Smooth muscle cell (in vitro differentiated cells): Measurements from ENCODE around the gene MGAT4D. TPM values are rescaled to one million over a fixed set of nuclear protein-coding genes. Genes with fewer than 3 reads are reported as not detected.

Experiments used
- DNase-seq: peaks from one replicate; lab custom pipeline; 2025; ENCODE audit not compliant: unreplicated experiment; lab: John Stamatoyannopoulos, UW
- H2AFZ ChIP-seq: fragments of 200-600 bp; sonication (generic); 2 replicates; pipeline ENCODE4 v1.6.0; 2016; ENCODE audit warnings: antibody characterized with exemption, low read depth, mild to moderate bottlenecking
- H3F3A ChIP-seq: fragments of 200-600 bp; sonication (generic); 2 replicates; pipeline ENCODE4 v1.6.0; 2017; ENCODE audit warnings: antibody characterized with exemption, low read depth
- H3K27ac ChIP-seq: fragments of 200-600 bp; sonication (generic); 2 replicates; pipeline ENCODE4 v1.5.1; 2016; ENCODE audit warnings: low read depth, mild to moderate bottlenecking
- H3K27me3 ChIP-seq: fragments of 200-600 bp; sonication (generic); 2 replicates; pipeline ENCODE4 v1.6.1; 2016; ENCODE audit warnings: low read depth, mild to moderate bottlenecking
- H3K36me3 ChIP-seq: fragments of 200-600 bp; sonication (generic); 2 replicates; pipeline ENCODE4 v1.5.1; 2016; ENCODE audit warnings: low read depth
- H3K4me1 ChIP-seq: fragments of 200-600 bp; sonication (generic); 2 replicates; pipeline ENCODE4 v1.5.1; 2016; ENCODE audit warnings: low read depth
- H3K4me2 ChIP-seq: fragments of 200-600 bp; sonication (generic); 2 replicates; pipeline ENCODE4 v1.6.0; 2016; ENCODE audit warnings: mild to moderate bottlenecking
- H3K4me3 ChIP-seq: fragments of 200-600 bp; sonication (generic); 2 replicates; pipeline ENCODE4 v1.5.1; 2016; ENCODE audit warnings: mild to moderate bottlenecking
- H3K79me2 ChIP-seq: fragments of 200-600 bp; sonication (generic); 2 replicates; pipeline ENCODE4 v1.6.0; 2016; ENCODE audit warnings: low read depth, mild to moderate bottlenecking
- H3K9ac ChIP-seq: fragments of 200-600 bp; sonication (generic); 2 replicates; pipeline ENCODE4 v1.6.0; 2016; ENCODE audit warnings: low read depth
- H3K9me3 ChIP-seq: fragments of 200-600 bp; sonication (generic); replicated peaks from 2 replicates; pipeline ENCODE4 v1.5.1; 2016; ENCODE audit warnings: low read depth
- H4K20me1 ChIP-seq: fragments of 200-600 bp; sonication (generic); 2 replicates; pipeline ENCODE4 v1.6.0; 2016; ENCODE audit warnings: low read depth
- CTCF ChIP-seq: fragments of 200-600 bp; sonication (generic); IDR thresholded peaks from 2 replicates; pipeline ENCODE4 v1.5.1; 2017; ENCODE audit warnings: borderline replicate concordance, mild to moderate bottlenecking, antibody characterized with exemption; ENCODE audit not compliant: insufficient read depth, poor library complexity, severe bottlenecking
- WGBS: methylation state at CpG from one replicate; pipeline ENCODE4 v1.1.7; 2016; ENCODE audit warnings: low lambda C conversion rate; 5-methylcytosine and 5-hydroxymethylcytosine counted together
- polyA plus RNA-seq: library from polyadenylated mRNA; unstranded; fragments of >200 nt; fragmentation: Nextera tagmentation; extraction: Ambion mirVana; gene quantifications from 2 replicates; pipeline ENCODE4 v1.2.1, GENCODE V29; 2016
- total RNA-seq: library from RNA; depleted of rRNA; stranded (reverse); fragments of >200 nt; gene quantifications from 2 replicates; pipeline ENCODE4 v1.2.3, GENCODE V29; 2014

The MGAT4D gene
- total and polyA plus RNA-seq, 2 experiments from 2014 or later: not detected

DNA sequence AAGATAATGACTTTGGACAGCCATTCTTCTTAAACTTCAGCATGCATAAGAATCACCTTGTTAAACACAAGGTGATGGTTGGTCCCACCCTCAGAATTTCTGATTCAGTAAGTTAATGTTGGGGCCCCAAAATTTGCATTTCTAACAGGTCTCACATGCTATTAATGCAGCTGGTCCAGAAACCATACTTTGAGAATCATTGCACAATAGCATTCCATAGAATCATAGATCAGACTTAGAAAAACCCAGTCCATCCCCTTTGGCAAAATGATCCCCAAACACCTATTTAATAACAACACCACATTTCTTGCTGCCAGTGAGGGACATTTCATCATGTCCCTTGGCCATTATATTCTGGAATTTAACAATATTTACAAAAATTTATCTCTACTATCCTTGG lies 6.2 kb upstream of the MGAT4D start:
- Histone ChIP-seq H3K27ac (no peak overlapping the region), H3K9me3 (no peaks in the 10 kb centered on the region), H3K4me1 (peaks cover 6% of the 10 kb centered on the region), H3K9ac (no peak overlapping the region), H4K20me1 (no peaks in the 10 kb centered on the region), H3K27me3 (peaks cover 68% of the 10 kb centered on the region), H3F3A (no peaks in the 10 kb centered on the region), H3K4me3 (no peak overlapping the region), H3K79me2 (no peaks in the 10 kb centered on the region), H2AFZ (no peak overlapping the region), H3K4me2 (no peak overlapping the region), H3K36me3 (no peaks in the 10 kb centered on the region)
- no peak for DNase-seq
- TF ChIP-seq CTCF: no peak

DNA sequence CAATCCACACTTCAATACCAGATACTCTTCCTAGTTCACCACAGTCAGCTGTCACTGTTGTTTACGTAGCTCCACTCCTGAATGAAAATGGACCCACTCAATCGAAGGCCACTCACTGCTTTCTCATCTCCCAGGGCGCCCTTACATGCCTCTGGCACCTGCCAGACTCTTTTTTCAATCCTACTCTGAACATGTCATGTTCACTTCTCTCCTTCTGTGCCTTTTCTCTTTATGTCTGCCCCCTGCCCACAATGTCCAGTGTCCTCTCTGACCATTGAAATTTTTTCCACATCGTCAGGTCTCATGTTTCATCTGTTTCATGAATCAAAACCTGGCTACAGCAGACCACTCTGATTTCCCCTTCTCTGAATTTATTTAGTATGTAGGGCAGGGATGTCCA lies 1.3 kb upstream of the MGAT4D start:
- Histone ChIP-seq H4K20me1 (no peaks in the 10 kb centered on the region), H3K27me3 (peaks cover 98% of the 10 kb centered on the region), H3K4me3 (no peak overlapping the region), H3K4me1 (peaks cover 6% of the 10 kb centered on the region), H3K9me3 (no peaks in the 10 kb centered on the region), H3K79me2 (no peaks in the 10 kb centered on the region), H3K36me3 (no peaks in the 10 kb centered on the region), H3K27ac (no peak overlapping the region), H3K9ac (no peak overlapping the region), H2AFZ (no peak overlapping the region), H3K4me2 (no peak overlapping the region), H3F3A (no peaks in the 10 kb centered on the region)
- no peak for DNase-seq
- TF ChIP-seq CTCF: no peak
- WGBS: 87% methylated on average over 4 of the region's 4 CpGs

DNA sequence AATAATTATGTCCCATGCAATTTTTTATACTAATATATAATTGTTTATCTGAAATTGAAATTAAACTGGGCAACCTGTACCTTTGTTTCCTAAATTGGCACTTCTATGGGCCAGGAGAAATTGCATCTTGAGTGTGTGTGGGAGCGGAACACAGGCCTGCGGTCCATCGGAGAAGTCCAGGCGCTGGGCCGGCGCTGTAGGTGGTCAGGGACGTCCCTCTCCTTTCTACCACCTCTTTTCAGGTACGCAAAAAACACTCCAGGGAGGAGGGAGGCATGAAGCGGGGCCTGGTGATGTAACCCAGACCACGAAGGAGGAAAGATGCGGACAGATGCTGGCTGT lies 717 bp downstream of the MGAT4D start:
- peak overlapping the region; percentile 18 for H2AFZ ChIP-seq
- H3K79me2 ChIP-seq: no peaks in the 10 kb centered on the region
- peaks cover 6% of the 10 kb centered on the region for H3K4me1 ChIP-seq
- H3K9ac ChIP-seq: no peak overlapping the region
- H3K36me3 ChIP-seq: no peaks in the 10 kb centered on the region
- H4K20me1 ChIP-seq: no peaks in the 10 kb centered on the region
- peaks cover 82% of the 10 kb centered on the region for H3K27me3 ChIP-seq
- peak overlapping the region; percentile 84 for H3K4me2 ChIP-seq
- 46% methylated on average over 11 of the region's 11 CpGs for WGBS
- peak overlapping the region; percentile 46 for H3K4me3 ChIP-seq
- no peaks in the 10 kb centered on the region for H3K9me3 ChIP-seq
- no peak for DNase-seq
- H3K27ac ChIP-seq: no peak overlapping the region
- H3F3A ChIP-seq: no peaks in the 10 kb centered on the region
- TF ChIP-seq CTCF: no peak

- Histone ChIP-seq H3F3A (no peaks in the 10 kb centered on the region), H3K9ac (no peak overlapping the region), H3K36me3 (no peaks in the 10 kb centered on the region), H3K27me3 (peaks cover 18% of the 10 kb centered on the region), H3K27ac (no peak overlapping the region), H3K4me1 (no peaks in the 10 kb centered on the region), H3K9me3 (no peaks in the 10 kb centered on the region), H3K4me3 (no peak overlapping the region), H4K20me1 (no peaks in the 10 kb centered on the region), H3K79me2 (no peaks in the 10 kb centered on the region), H3K4me2 (no peak overlapping the region), H2AFZ (no peak overlapping the region)
- WGBS: 59% methylated on average over 1 of the region's 1 CpG
- no peak for TF ChIP-seq CTCF
- DNase-seq: no peak
Observed at GRCh38 chr4:140485939-140486338, 12.2 kb downstream of the MGAT4D start.
